Kidney epithelial cell (primary cell): ENCODE measurements around the gene GPSM1. TPM values are rescaled to one million over a fixed set of nuclear protein-coding genes. Genes with fewer than 3 reads are reported as not detected.

Source experiments
- DNase-seq: peaks from one replicate; pipeline ENCODE4 v3.0.0-alpha.2; 2010; ENCODE audit warnings: low read depth
- H3K27me3 ChIP-seq: 2 replicates; pipeline ENCODE4 v1.6.0; 2011; ENCODE audit warnings: low read length; ENCODE audit not compliant: control insufficient read depth, insufficient read depth
- H3K36me3 ChIP-seq: 2 replicates; pipeline ENCODE4 v1.5.1; 2011; ENCODE audit warnings: low read length; ENCODE audit not compliant: control insufficient read depth, insufficient read depth
- H3K4me3 ChIP-seq: 2 replicates; pipeline ENCODE4 v1.5.1; 2011; ENCODE audit warnings: low read depth, mild to moderate bottlenecking, control low read depth, low read length
- CTCF ChIP-seq: IDR thresholded peaks from 2 replicates; pipeline ENCODE4 v1.5.1; 2011; ENCODE audit warnings: mild to moderate bottlenecking, moderate library complexity, low read length, control low read depth, inconsistent platforms; ENCODE audit not compliant: insufficient read depth, poor library complexity, severe bottlenecking
- total RNA-seq: library from RNA; depleted of rRNA; stranded (reverse); fragments of >200 nt; gene quantifications from 2 replicates; pipeline ENCODE4 v1.2.3, GENCODE V29; 2015

The GPSM1 gene
- total RNA-seq, 1 donor from 2014 or later, result 31.8 TPM

GRCh38 chr9:136312009-136312375, 15.3 kb upstream of the GPSM1 start:
- TF ChIP-seq CTCF, result no peak
- Histone ChIP-seq H3K4me3 (no peak overlapping the region), H3K27me3 (peaks cover 11% of the 10 kb centered on the region), H3K36me3 (no peaks in the 10 kb centered on the region)
- no peak for DNase-seq

GRCh38 chr9:136312436-136312835, 14.9 kb upstream of the GPSM1 start:
- TF ChIP-seq CTCF, result peak; percentile 77
- no peak overlapping the region for H3K4me3 ChIP-seq
- H3K36me3 ChIP-seq, result no peaks in the 10 kb centered on the region
- peaks cover 6% of the 10 kb centered on the region for H3K27me3 ChIP-seq
- DNase-seq, result no peak

- no peaks in the 10 kb centered on the region for H3K36me3 ChIP-seq
- H3K27me3 ChIP-seq, result peaks cover 5% of the 10 kb centered on the region
- TF ChIP-seq CTCF, result no peak
- no peak overlapping the region for H3K4me3 ChIP-seq
- DNase-seq, result no peak
Observed at GRCh38 chr9:136313111-136314055, 14.0 kb upstream of the GPSM1 start.

- Histone ChIP-seq H3K27me3 (peaks cover 4% of the 10 kb centered on the region), H3K4me3 (no peak overlapping the region), H3K36me3 (no peaks in the 10 kb centered on the region)
- no peak for DNase-seq
- no peak for TF ChIP-seq CTCF
Observed at GRCh38 chr9:136314056-136314416, 13.3 kb upstream of the GPSM1 start.

GRCh38 chr9:136314944-136315343, 12.4 kb upstream of the GPSM1 start:
- no peaks in the 10 kb centered on the region for H3K36me3 ChIP-seq
- TF ChIP-seq CTCF, result no peak
- DNase-seq, result no peak
- peaks cover 4% of the 10 kb centered on the region for H3K27me3 ChIP-seq
- H3K4me3 ChIP-seq, result no peak overlapping the region
